Smooth muscle cell (in vitro differentiated cells): ENCODE measurements around the gene APMAP. TPM values are rescaled to one million over a fixed set of nuclear protein-coding genes. Genes with fewer than 3 reads are reported as not detected.

Experiments
- DNase-seq: peaks from one replicate; lab custom pipeline; 2025; ENCODE audit not compliant: unreplicated experiment; lab: John Stamatoyannopoulos, UW
- H2AFZ ChIP-seq: fragments of 200-600 bp; sonication (generic); 2 replicates; pipeline ENCODE4 v1.6.0; 2016; ENCODE audit warnings: antibody characterized with exemption, low read depth, mild to moderate bottlenecking
- H3F3A ChIP-seq: fragments of 200-600 bp; sonication (generic); 2 replicates; pipeline ENCODE4 v1.6.0; 2017; ENCODE audit warnings: antibody characterized with exemption, low read depth
- H3K27ac ChIP-seq: fragments of 200-600 bp; sonication (generic); 2 replicates; pipeline ENCODE4 v1.5.1; 2016; ENCODE audit warnings: low read depth, mild to moderate bottlenecking
- H3K27me3 ChIP-seq: fragments of 200-600 bp; sonication (generic); 2 replicates; pipeline ENCODE4 v1.6.1; 2016; ENCODE audit warnings: low read depth, mild to moderate bottlenecking
- H3K36me3 ChIP-seq: fragments of 200-600 bp; sonication (generic); 2 replicates; pipeline ENCODE4 v1.5.1; 2016; ENCODE audit warnings: low read depth
- H3K4me1 ChIP-seq: fragments of 200-600 bp; sonication (generic); 2 replicates; pipeline ENCODE4 v1.5.1; 2016; ENCODE audit warnings: low read depth
- H3K4me2 ChIP-seq: fragments of 200-600 bp; sonication (generic); 2 replicates; pipeline ENCODE4 v1.6.0; 2016; ENCODE audit warnings: mild to moderate bottlenecking
- H3K4me3 ChIP-seq: fragments of 200-600 bp; sonication (generic); 2 replicates; pipeline ENCODE4 v1.5.1; 2016; ENCODE audit warnings: mild to moderate bottlenecking
- H3K79me2 ChIP-seq: fragments of 200-600 bp; sonication (generic); 2 replicates; pipeline ENCODE4 v1.6.0; 2016; ENCODE audit warnings: low read depth, mild to moderate bottlenecking
- H3K9ac ChIP-seq: fragments of 200-600 bp; sonication (generic); 2 replicates; pipeline ENCODE4 v1.6.0; 2016; ENCODE audit warnings: low read depth
- H3K9me3 ChIP-seq: fragments of 200-600 bp; sonication (generic); replicated peaks from 2 replicates; pipeline ENCODE4 v1.5.1; 2016; ENCODE audit warnings: low read depth
- H4K20me1 ChIP-seq: fragments of 200-600 bp; sonication (generic); 2 replicates; pipeline ENCODE4 v1.6.0; 2016; ENCODE audit warnings: low read depth
- WGBS: methylation state at CpG from one replicate; pipeline ENCODE4 v1.1.7; 2016; ENCODE audit warnings: low lambda C conversion rate; 5-methylcytosine and 5-hydroxymethylcytosine counted together
- polyA plus RNA-seq: library from polyadenylated mRNA; unstranded; fragments of >200 nt; fragmentation: Nextera tagmentation; extraction: Ambion mirVana; gene quantifications from 2 replicates; pipeline ENCODE4 v1.2.1, GENCODE V29; 2016
- total RNA-seq: library from RNA; depleted of rRNA; stranded (reverse); fragments of >200 nt; gene quantifications from 2 replicates; pipeline ENCODE4 v1.2.3, GENCODE V29; 2014
- TF ChIP-seq, protein P1 (sequence below): fragments of 200-600 bp; sonication (generic); IDR thresholded peaks from 2 replicates; pipeline ENCODE4 v1.5.1; 2017; ENCODE audit warnings: borderline replicate concordance, mild to moderate bottlenecking, antibody characterized with exemption; ENCODE audit not compliant: insufficient read depth, poor library complexity, severe bottlenecking

APMAP gene
- total and polyA plus RNA-seq, 2 experiments from 2014 or later = 54.4 to 86.9 TPM

DNA sequence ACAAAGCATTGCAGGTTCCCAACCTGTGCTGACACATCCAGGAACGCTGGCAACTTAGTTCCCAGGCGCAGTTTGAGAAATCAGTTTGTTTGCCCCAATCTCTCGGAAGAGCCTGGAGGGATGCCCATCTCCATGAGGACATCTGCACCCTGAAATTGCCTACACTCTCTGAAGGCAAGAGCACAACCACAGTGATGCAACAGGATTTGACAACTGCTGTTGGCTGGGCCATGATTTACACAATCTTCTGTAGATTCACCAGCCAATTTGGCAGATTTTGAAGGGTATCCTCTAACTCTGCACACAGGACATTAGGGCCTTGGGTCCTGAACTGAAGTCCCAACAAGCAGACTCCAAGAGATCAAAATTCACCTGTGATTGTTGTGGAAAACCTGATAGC, 3.4 kb downstream of the APMAP start:
- Histone ChIP-seq H3K27me3 (no peaks in the 10 kb centered on the region), H3K27ac (no peak overlapping the region), H3K9ac (no peak overlapping the region), H2AFZ (no peak overlapping the region), H4K20me1 (peaks cover 42% of the 10 kb centered on the region), H3K9me3 (no peaks in the 10 kb centered on the region), H3K4me2 (no peak overlapping the region), H3K79me2 (peaks cover 58% of the 10 kb centered on the region), H3F3A (no peaks in the 10 kb centered on the region), H3K4me1 (peaks cover 4% of the 10 kb centered on the region), H3K36me3 (no peaks in the 10 kb centered on the region), H3K4me3 (no peak overlapping the region)
- no peak for DNase-seq
- TF ChIP-seq, protein P1, sequence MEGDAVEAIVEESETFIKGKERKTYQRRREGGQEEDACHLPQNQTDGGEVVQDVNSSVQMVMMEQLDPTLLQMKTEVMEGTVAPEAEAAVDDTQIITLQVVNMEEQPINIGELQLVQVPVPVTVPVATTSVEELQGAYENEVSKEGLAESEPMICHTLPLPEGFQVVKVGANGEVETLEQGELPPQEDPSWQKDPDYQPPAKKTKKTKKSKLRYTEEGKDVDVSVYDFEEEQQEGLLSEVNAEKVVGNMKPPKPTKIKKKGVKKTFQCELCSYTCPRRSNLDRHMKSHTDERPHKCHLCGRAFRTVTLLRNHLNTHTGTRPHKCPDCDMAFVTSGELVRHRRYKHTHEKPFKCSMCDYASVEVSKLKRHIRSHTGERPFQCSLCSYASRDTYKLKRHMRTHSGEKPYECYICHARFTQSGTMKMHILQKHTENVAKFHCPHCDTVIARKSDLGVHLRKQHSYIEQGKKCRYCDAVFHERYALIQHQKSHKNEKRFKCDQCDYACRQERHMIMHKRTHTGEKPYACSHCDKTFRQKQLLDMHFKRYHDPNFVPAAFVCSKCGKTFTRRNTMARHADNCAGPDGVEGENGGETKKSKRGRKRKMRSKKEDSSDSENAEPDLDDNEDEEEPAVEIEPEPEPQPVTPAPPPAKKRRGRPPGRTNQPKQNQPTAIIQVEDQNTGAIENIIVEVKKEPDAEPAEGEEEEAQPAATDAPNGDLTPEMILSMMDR = no peak
- WGBS = 97% methylated on average over 3 of the region's 3 CpGs

DNA sequence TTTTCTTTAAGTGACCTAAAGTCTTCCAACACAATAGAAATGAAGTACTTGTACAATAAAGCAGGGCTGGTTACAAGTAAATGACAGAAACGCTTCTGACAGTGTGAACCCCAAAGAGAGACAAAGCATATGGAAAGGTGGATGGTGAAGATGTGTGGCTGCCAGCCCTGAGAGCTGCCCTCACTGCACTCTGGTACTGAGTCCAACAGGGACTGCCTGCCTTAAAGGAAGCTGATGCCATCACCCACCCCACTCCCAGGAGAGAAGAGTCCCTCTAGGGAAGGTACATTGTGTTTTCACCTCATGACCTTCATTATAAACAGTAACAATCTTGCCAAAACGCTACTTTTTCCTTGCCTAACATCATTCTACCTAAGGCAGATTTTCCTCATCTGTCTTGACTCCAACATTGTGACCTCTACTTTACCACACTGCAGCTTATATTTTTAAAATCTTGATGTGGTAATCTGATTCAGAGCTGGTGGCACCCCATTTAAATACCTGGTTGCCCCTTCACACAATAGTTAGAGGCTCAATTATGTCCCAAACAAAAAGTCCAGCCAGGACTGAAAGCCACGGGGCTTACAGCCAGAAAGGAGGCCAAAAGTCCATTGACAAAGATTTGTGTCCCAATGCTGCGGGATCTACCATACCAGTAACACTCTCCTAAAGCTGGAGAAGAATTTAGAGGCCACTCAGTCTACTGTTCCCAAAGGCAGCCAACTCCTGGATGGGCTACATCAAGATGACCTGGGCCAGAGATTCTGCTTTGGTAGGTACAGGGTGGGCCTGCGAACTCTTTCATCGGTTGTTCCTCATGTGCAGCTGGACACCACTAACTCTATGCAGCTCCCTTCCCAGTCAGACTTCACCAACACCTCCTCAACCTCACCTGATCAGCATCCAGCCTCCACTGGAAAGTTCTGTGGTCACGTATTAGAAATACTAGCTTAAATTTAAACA, 4.4 kb downstream of the APMAP start:
- DNase-seq = no peak
- 95% methylated on average over 7 of the region's 7 CpGs for WGBS

DNA sequence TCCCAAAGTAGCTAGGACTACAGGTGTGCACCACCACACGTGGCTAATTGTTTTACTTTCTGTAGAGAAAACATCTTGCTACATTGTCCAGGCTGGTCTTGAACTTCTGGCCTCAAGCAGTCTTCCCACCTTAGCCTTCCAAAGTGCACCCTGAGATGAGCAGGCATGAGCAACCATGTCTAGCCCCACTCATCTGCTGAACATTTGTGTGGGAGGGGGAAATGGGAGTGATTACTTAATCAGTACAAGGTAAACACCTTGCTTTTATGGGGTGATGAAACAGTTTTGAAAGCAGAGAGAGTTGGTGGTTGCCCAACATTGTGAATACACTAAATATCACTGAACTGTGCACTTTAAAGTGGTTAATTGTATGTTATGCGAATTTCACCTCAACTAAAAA, 5.3 kb downstream of the APMAP start:
- Histone ChIP-seq H3K9me3 (no peaks in the 10 kb centered on the region), H3K79me2 (peaks cover 57% of the 10 kb centered on the region), H3K9ac (no peak overlapping the region), H3K27ac (no peak overlapping the region), H3K27me3 (no peaks in the 10 kb centered on the region), H3K4me2 (no peak overlapping the region), H3K4me3 (no peak overlapping the region), H4K20me1 (peaks cover 49% of the 10 kb centered on the region), H3K4me1 (peaks cover 4% of the 10 kb centered on the region), H3F3A (no peaks in the 10 kb centered on the region), H2AFZ (no peak overlapping the region), H3K36me3 (peaks cover 5% of the 10 kb centered on the region)
- TF ChIP-seq, protein P1 = no peak
- 88% methylated on average over 2 of the region's 2 CpGs for WGBS
- DNase-seq = no peak

More for the DNA sequence above, 4.4 kb downstream of the APMAP start:
- Histone ChIP-seq H3K9ac (no peak overlapping the region), H3K27me3 (no peaks in the 10 kb centered on the region), H3K4me1 (peaks cover 4% of the 10 kb centered on the region), H3K4me2 (no peak overlapping the region), H3K79me2 (peaks cover 58% of the 10 kb centered on the region), H4K20me1 (peaks cover 49% of the 10 kb centered on the region), H2AFZ (no peak overlapping the region), H3K4me3 (no peak overlapping the region), H3K9me3 (no peaks in the 10 kb centered on the region), H3F3A (no peaks in the 10 kb centered on the region), H3K27ac (no peak overlapping the region), H3K36me3 (peaks cover 4% of the 10 kb centered on the region)
- TF ChIP-seq, protein P1 = no peak
